Measurements from ENCODE around the gene SNF8.

The SNF8 gene

DNA sequence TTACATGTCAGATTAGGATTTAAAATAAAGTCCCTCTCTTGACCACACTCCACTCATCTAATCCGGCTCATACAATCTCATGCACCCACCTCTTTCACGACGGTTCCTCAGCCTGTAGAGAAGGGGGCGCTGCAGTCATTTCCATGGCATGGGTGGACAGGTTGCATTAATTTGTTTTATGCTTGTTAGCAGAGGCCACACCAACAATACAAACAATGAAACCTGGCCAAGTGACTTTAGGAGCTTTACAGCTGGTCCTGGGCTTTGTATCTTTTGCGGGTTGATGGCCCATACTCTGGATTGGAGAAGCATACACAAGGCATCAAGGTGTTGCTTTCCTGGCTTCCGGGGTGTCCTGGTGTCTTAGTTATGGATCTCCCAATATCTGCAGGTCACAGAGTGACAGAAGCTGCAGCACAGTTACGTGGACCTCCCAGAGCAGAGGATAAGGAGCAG, 9.7 kb upstream of the SNF8 start:
- POLR2A ChIA-PET, result interaction anchor here (0.6 to 1.4 kb wide), 7 partner anchors 10 to 77 kb away, joined by 3 to 5 read pairs (median 3); partner anchors contain the start of genes IGF2BP1 and SNF8
- Histone ChIP-seq H3K36me3 (ENCODE audit: control insufficient read depth in 2 of 2, insufficient read depth in 1 of 2, low read length in 2 of 2) (no peaks in the 10 kb centered on the region), H3K4me1 (ENCODE audit: control insufficient read depth, insufficient read depth, low read length) (no peaks in the 10 kb centered on the region; the same call in 1 of the 2 replicates), H3K27ac (ENCODE audit: extremely low read depth, low read depth, low read length) (no peak overlapping the region), H3K4me3 (ENCODE audit: low read depth, low read length) (no peak overlapping the region), H3K9me3 (ENCODE audit: control insufficient read depth, insufficient read depth, low read depth, low read length) (no peaks in the 10 kb centered on the region)
- CTCF ChIA-PET, result interaction anchor here (0.6 to 5.9 kb wide), 30 partner anchors 8 to 338 kb away, joined by 3 to 58 read pairs (median 6); partner anchors contain the start of genes GIP and UBE2Z
- TF ChIP-seq SCRT2 (tag by site-specific recombination; IDR thresholded peaks at IDR 0.05) (peak; percentile 51; the same call in 1 of the 2 replicates), ZNF561 (tag by site-specific recombination; IDR thresholded peaks at IDR 0.05; ENCODE audit: borderline replicate concordance) (peak; percentile 56; the same call in 1 of the 2 replicates), KLF9 (tag by site-specific recombination; IDR thresholded peaks at IDR 0.05; ENCODE audit: low read depth) (0 out of 2 replicates have a peak, but pooled peaks have one; percentile 26), ZNF785 (tag by site-specific recombination; IDR thresholded peaks at IDR 0.05) (no peak), SP3 (tag by site-specific recombination; IDR thresholded peaks at IDR 0.05) (no peak), MYNN (tag by site-specific recombination; IDR thresholded peaks at IDR 0.05; ENCODE audit: borderline replicate concordance) (no peak), ZNF549 (tag by site-specific recombination; IDR thresholded peaks at IDR 0.05) (no peak), ZNF391 (tag by site-specific recombination; IDR thresholded peaks at IDR 0.05; ENCODE audit: borderline replicate concordance, low read depth) (no peak), ZNF155 (tag by site-specific recombination; IDR thresholded peaks at IDR 0.05) (no peak), ZBTB48 (tag by site-specific recombination; IDR thresholded peaks at IDR 0.05) (peak; percentile 75), KLF17 (tag by site-specific recombination; IDR thresholded peaks at IDR 0.05) (peak; percentile 54; the same call in 1 of the 2 replicates), ZNF776 (tag by site-specific recombination; IDR thresholded peaks at IDR 0.05; ENCODE audit: borderline replicate concordance) (no peak), KLF1 (tag by site-specific recombination; IDR thresholded peaks at IDR 0.05) (peak; percentile 76), ZNF350 (tag by site-specific recombination; IDR thresholded peaks at IDR 0.05) (no peak), OVOL3 (tag by site-specific recombination; IDR thresholded peaks at IDR 0.05) (no peak), ZFHX2 (tag by site-specific recombination; conservative IDR thresholded peaks at IDR 0.05) (peak; percentile 28; the same call in 1 of the 2 replicates), ZNF501 (tag by site-specific recombination; IDR thresholded peaks at IDR 0.05) (peak; percentile 58; the same call in 1 of the 2 replicates), TCF7L2 (IDR thresholded peaks at IDR 0.05; ENCODE audit: borderline replicate concordance, low read depth, low read length) (no peak), CTCF (tag by site-specific recombination; IDR thresholded peaks at IDR 0.05) (peak; percentile 73), SETDB1 (IDR thresholded peaks at IDR 0.05; ENCODE audit: insufficient read length, low read length) (no peak), OSR2 (tag by site-specific recombination; IDR thresholded peaks at IDR 0.05) (no peak), ZBTB17 (tag by site-specific recombination; IDR thresholded peaks at IDR 0.05) (peak; percentile 64), KLF10 (tag by site-specific recombination; IDR thresholded peaks at IDR 0.05) (no peak)
- TF ChIP-seq, protein P1, sequence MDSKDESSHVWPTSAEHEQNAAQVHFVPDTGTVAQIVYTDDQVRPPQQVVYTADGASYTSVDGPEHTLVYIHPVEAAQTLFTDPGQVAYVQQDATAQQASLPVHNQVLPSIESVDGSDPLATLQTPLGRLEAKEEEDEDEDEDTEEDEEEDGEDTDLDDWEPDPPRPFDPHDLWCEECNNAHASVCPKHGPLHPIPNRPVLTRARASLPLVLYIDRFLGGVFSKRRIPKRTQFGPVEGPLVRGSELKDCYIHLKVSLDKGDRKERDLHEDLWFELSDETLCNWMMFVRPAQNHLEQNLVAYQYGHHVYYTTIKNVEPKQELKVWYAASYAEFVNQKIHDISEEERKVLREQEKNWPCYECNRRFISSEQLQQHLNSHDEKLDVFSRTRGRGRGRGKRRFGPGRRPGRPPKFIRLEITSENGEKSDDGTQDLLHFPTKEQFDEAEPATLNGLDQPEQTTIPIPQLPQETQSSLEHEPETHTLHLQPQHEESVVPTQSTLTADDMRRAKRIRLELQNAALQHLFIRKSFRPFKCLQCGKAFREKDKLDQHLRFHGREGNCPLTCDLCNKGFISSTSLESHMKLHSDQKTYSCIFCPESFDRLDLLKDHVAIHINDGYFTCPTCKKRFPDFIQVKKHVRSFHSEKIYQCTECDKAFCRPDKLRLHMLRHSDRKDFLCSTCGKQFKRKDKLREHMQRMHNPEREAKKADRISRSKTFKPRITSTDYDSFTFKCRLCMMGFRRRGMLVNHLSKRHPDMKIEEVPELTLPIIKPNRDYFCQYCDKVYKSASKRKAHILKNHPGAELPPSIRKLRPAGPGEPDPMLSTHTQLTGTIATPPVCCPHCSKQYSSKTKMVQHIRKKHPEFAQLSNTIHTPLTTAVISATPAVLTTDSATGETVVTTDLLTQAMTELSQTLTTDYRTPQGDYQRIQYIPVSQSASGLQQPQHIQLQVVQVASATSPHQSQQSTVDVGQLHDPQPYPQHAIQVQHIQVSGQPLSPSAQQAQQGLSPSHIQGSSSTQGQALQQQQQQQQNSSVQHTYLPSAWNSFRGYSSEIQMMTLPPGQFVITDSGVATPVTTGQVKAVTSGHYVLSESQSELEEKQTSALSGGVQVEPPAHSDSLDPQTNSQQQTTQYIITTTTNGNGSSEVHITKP (tag by site-specific recombination; IDR thresholded peaks at IDR 0.05), result peak; percentile 13
- TF ChIP-seq, protein P2, sequence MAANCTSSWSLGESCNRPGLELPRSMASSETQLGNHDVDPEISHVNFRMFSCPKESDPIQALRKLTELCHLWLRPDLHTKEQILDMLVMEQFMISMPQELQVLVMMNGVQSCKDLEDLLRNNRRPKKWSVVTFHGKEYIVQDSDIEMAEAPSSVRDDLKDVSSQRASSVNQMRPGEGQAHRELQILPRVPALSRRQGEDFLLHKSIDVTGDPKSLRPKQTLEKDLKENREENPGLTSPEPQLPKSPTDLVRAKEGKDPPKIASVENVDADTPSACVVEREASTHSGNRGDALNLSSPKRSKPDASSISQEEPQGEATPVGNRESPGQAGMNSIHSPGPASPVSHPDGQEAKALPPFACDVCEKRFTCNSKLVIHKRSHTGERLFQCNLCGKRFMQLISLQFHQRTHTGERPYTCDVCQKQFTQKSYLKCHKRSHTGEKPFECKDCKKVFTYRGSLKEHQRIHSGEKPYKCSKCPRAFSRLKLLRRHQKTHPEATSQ (tag by site-specific recombination; IDR thresholded peaks at IDR 0.05), result no peak
- TF ChIP-seq, protein P3, sequence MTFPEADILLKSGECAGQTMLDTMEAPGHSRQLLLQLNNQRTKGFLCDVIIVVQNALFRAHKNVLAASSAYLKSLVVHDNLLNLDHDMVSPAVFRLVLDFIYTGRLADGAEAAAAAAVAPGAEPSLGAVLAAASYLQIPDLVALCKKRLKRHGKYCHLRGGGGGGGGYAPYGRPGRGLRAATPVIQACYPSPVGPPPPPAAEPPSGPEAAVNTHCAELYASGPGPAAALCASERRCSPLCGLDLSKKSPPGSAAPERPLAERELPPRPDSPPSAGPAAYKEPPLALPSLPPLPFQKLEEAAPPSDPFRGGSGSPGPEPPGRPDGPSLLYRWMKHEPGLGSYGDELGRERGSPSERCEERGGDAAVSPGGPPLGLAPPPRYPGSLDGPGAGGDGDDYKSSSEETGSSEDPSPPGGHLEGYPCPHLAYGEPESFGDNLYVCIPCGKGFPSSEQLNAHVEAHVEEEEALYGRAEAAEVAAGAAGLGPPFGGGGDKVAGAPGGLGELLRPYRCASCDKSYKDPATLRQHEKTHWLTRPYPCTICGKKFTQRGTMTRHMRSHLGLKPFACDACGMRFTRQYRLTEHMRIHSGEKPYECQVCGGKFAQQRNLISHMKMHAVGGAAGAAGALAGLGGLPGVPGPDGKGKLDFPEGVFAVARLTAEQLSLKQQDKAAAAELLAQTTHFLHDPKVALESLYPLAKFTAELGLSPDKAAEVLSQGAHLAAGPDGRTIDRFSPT (tag by site-specific recombination; IDR thresholded peaks at IDR 0.05), result no peak
- TF ChIP-seq, protein P4, sequence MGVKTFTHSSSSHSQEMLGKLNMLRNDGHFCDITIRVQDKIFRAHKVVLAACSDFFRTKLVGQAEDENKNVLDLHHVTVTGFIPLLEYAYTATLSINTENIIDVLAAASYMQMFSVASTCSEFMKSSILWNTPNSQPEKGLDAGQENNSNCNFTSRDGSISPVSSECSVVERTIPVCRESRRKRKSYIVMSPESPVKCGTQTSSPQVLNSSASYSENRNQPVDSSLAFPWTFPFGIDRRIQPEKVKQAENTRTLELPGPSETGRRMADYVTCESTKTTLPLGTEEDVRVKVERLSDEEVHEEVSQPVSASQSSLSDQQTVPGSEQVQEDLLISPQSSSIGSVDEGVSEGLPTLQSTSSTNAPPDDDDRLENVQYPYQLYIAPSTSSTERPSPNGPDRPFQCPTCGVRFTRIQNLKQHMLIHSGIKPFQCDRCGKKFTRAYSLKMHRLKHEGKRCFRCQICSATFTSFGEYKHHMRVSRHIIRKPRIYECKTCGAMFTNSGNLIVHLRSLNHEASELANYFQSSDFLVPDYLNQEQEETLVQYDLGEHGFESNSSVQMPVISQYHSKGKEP (tag by site-specific recombination; IDR thresholded peaks at IDR 0.05), result peak; percentile 83

All from HEK293 (cell line).